SK-N-SH (cell line): Measurements from ENCODE around the gene TOR2A. TPM values are rescaled to one million over a fixed set of nuclear protein-coding genes. Genes with fewer than 3 reads are reported as not detected.

Experiments used
- CTCF ChIA-PET: fragments of 300-600, 350-600 bp; formaldehyde crosslinking; extraction: SDS; loops from one replicate; lab custom pipeline; 2021; lab: Yijun Ruan, JAX
- POLR2A ChIA-PET: fragments of 350-600 bp; sonication (Branson Sonifier 250); formaldehyde crosslinking; extraction: SDS; loops from one replicate; lab custom pipeline; 2020; ENCODE audit warnings: antibody characterized with exemption, inconsistent platforms; lab: Yijun Ruan, JAX
- DNase-seq: peaks from one replicate; pipeline ENCODE4 v3.0.0; 2012
- H2AFZ ChIP-seq: fragments of 200-600 bp; sonication (generic); 2 replicates; pipeline ENCODE4 v1.8.1; 2016; ENCODE audit warnings: antibody characterized with exemption, mild to moderate bottlenecking, low read depth
- H3F3A ChIP-seq: fragments of 200-600 bp; sonication (generic); replicated peaks from 2 replicates; pipeline ENCODE3; 2016; ENCODE audit warnings: antibody characterized with exemption, mild to moderate bottlenecking; ENCODE audit not compliant: insufficient read depth
- H3K27ac ChIP-seq, 2 experiments: fragments of 200-500 bp in 1 of 2; fragments of 200-600 bp in 1 of 2; sonication (Bioruptor generic) in 1 of 2; sonication (generic), shearing (Covaris generic) in 1 of 2; 2 replicates each; pipeline versions ENCODE4 v1.5.1 to v1.6.1; 2014 to 2016; ENCODE audit warnings: low read depth in 2 of 2, inconsistent platforms in 1 of 2, low read length in 1 of 2, mild to moderate bottlenecking in 1 of 2, mixed read lengths in 1 of 2
- H3K27me3 ChIP-seq: fragments of 200-600 bp; sonication (generic), shearing (Covaris generic); 2 replicates; pipeline ENCODE4 v1.6.1; 2016; ENCODE audit warnings: mixed run types; ENCODE audit not compliant: insufficient read depth
- H3K36me3 ChIP-seq, 2 experiments: fragments of 200-500 bp in 1 of 2; fragments of 200-600 bp in 1 of 2; sonication (Bioruptor generic) in 1 of 2; sonication (generic) in 1 of 2; replicated peaks in 1 of 2; 2 replicates each; pipeline versions ENCODE3 to v1.5.1; 2014 to 2016; ENCODE audit warnings: low read length in 1 of 2, mild to moderate bottlenecking in 1 of 2; ENCODE audit not compliant: insufficient read depth in 2 of 2, control insufficient read depth in 1 of 2
- H3K4me1 ChIP-seq, 2 experiments: fragments of 200-500 bp in 1 of 2; fragments of 200-600 bp in 1 of 2; sonication (Bioruptor generic) in 1 of 2; sonication (generic), shearing (Covaris generic) in 1 of 2; 2 replicates each; pipeline versions ENCODE4 v1.5.1 to v1.6.1; 2014 to 2016; ENCODE audit warnings: low read depth in 1 of 2, low read length in 1 of 2, mixed run types in 1 of 2; ENCODE audit not compliant: insufficient read depth in 2 of 2, control insufficient read depth in 1 of 2
- H3K4me2 ChIP-seq: fragments of 200-600 bp; sonication (generic), shearing (Covaris generic); 2 replicates; pipeline ENCODE4 v1.6.1; 2017; ENCODE audit warnings: mixed run types
- H3K4me3 ChIP-seq, 2 experiments: fragments of 200-500 bp in 1 of 2; fragments of 200-600 bp in 1 of 2; sonication (Bioruptor generic) in 1 of 2; sonication (generic), shearing (Covaris generic) in 1 of 2; 2 replicates each; pipeline versions ENCODE4 v1.5.1 to v1.8.1; 2014 to 2016; ENCODE audit warnings: low read depth in 2 of 2, inconsistent platforms in 1 of 2, low read length in 1 of 2, mild to moderate bottlenecking in 1 of 2, mixed read lengths in 1 of 2, moderate library complexity in 1 of 2
- H3K79me2 ChIP-seq: fragments of 200-600 bp; sonication (generic); 2 replicates; pipeline ENCODE4 v1.8.1; 2017; ENCODE audit warnings: mild to moderate bottlenecking; ENCODE audit not compliant: insufficient read depth
- H3K9ac ChIP-seq: fragments of 200-600 bp; sonication (generic); 2 replicates; pipeline ENCODE4 v1.6.1; 2017; ENCODE audit warnings: mixed run types
- H3K9me2 ChIP-seq: fragments of 200-600 bp; sonication (generic); 2 replicates; pipeline ENCODE4 v1.6.1; 2017; ENCODE audit warnings: mixed run types
- H3K9me3 ChIP-seq: fragments of 200-600 bp; sonication (generic); 2 replicates; pipeline ENCODE4 v1.6.1; 2017; ENCODE audit warnings: mixed run types, mild to moderate bottlenecking, moderate library complexity
- H4K20me1 ChIP-seq: fragments of 200-600 bp; sonication (generic); 2 replicates; pipeline ENCODE4 v1.6.1; 2017; ENCODE audit warnings: mild to moderate bottlenecking, mixed run types; ENCODE audit not compliant: insufficient read depth
- FOSL2 ChIP-seq: IDR thresholded peaks from 2 replicates; pipeline ENCODE4 v1.4.0; 2012; ENCODE audit warnings: low read depth, mild to moderate bottlenecking, moderate library complexity, borderline replicate concordance
- FOXJ3 ChIP-seq: sonication (generic); formaldehyde crosslinking; IDR thresholded peaks from 2 replicates; pipeline ENCODE4 v1.5.1; 2020; ENCODE audit warnings: mild to moderate bottlenecking, missing genetic modification reagents
- GATA2 ChIP-seq: sonication (generic); formaldehyde crosslinking; IDR thresholded peaks from 2 replicates; pipeline ENCODE4 v1.5.0; 2020; ENCODE audit warnings: mild to moderate bottlenecking, missing genetic modification reagents
- MXI1 ChIP-seq: IDR thresholded peaks from 2 replicates; pipeline ENCODE4 v1.6.1; 2012; ENCODE audit warnings: mild to moderate bottlenecking, low read depth, low read length, improper control_type of control experiment
- NRF1 ChIP-seq: IDR thresholded peaks from 2 replicates; pipeline ENCODE4 v1.6.1; 2012; ENCODE audit warnings: low read depth, mild to moderate bottlenecking, low read length
- POLR2AphosphoS5 ChIP-seq: IDR thresholded peaks from 2 replicates; pipeline ENCODE4 v1.6.1; 2012; ENCODE audit warnings: low read depth, low read length
- RFX5 ChIP-seq: IDR thresholded peaks from 2 replicates; pipeline ENCODE4 v1.6.1; 2012; ENCODE audit warnings: mild to moderate bottlenecking, improper control_type of control experiment, low read length
- RXRA ChIP-seq: IDR thresholded peaks from 2 replicates; pipeline ENCODE4 v1.4.0; 2012; ENCODE audit warnings: low read depth, mild to moderate bottlenecking, borderline replicate concordance
- TAF1 ChIP-seq: IDR thresholded peaks from 2 replicates; pipeline ENCODE4 v1.6.1; 2012; ENCODE audit warnings: low read depth, mild to moderate bottlenecking, low read length, moderate library complexity, borderline replicate concordance
- TCF12 ChIP-seq: IDR thresholded peaks from 2 replicates; pipeline ENCODE4 v1.4.0; 2012
- TEAD4 ChIP-seq: IDR thresholded peaks from 2 replicates; pipeline ENCODE4 v1.4.0; 2012; ENCODE audit warnings: mild to moderate bottlenecking, borderline replicate concordance; ENCODE audit not compliant: insufficient read depth
- WGBS: methylation state at CpG from one replicate; pipeline ENCODE4 v1.1.6; 2017; ENCODE audit warnings: low lambda C conversion rate; 5-methylcytosine and 5-hydroxymethylcytosine counted together
- polyA plus RNA-seq, 3 experiments: library from polyadenylated mRNA; depleted of rRNA; stranded (reverse); fragments of >200 nt; gene quantifications; 2 replicates each; pipeline ENCODE4 v1.2.3, GENCODE V29; 2012
- TF ChIP-seq, protein P1 (sequence below): IDR thresholded peaks from 2 replicates; pipeline ENCODE4; 2012
- TF ChIP-seq, protein P2 (sequence below): IDR thresholded peaks from 2 replicates; pipeline ENCODE4 v1.4.0; 2012; ENCODE audit warnings: low read depth, borderline replicate concordance
- TF ChIP-seq, protein P3 (sequence below): fragments of 200-600 bp; sonication (generic); IDR thresholded peaks from 2 replicates; pipeline ENCODE4 v1.6.1; 2017; ENCODE audit warnings: antibody characterized with exemption, mild to moderate bottlenecking, moderate library complexity
- TF ChIP-seq, protein P4 (sequence below): IDR thresholded peaks from 2 replicates; pipeline ENCODE4 v1.4.0; 2012; ENCODE audit warnings: low read depth, borderline replicate concordance

The TOR2A gene
- polyA plus RNA-seq, 1 of the 3 experiments (the other 2 are of a cell fraction): 17.2 TPM

DNA sequence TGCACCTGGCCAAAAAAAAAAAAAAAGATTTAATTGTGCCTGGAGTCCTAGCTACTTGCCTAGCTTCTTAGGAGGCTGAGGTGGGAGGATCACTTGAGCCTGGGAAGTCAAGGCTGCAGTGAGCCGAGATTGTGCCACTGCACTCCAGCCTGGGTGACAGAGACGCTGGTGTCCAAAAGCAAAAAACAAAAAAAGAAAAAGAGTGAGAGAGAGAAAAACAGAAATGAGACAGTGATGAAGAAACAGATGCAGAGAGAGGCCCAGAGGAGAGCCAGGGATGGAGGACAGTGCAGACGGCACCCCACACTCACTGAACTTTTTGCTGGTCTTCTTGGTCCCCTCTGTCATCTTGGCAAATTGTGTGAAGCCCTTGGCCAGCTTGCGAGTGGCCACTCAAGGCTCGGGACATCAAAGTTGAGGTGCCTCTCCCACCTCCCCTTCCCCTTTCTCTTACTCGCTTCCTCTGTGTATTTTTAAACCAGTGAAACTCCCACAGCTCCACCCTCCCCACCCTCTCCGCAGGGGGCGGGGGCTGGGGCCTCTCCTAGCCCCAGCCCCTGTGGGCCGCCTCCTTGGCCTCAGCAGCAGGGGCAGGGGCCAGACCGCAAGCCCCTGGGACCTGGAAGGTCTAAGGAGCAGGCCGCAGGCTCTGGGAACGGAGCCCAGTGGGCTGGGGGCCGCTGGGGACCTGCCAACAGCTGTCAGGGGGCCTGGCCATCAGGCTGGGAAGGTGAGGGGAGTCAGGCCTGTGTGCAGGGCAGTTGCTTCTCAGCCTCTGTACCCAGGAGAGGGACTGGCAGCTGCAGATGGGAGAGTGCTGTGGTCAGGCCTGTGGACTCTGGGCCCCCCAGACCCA is 43.4 kb upstream of the TOR2A start, which contains the start of gene SH2D3C:
TSS of gene SH2D3C (minus strand) at position 387 of the 856 bp plus-strand sequence. CDS start at position 348, 39 bp downstream.
- no peaks in the 10 kb centered on the region for H3K9me3 ChIP-seq
- peaks cover 0 to 18% of the 10 kb centered on the region in 2 experiments; a peak in 1 of 4 replicates for H3K4me1 ChIP-seq
- H2AFZ ChIP-seq: no peak within 1 kb of the TSS
- DNase-seq: no peak
- no peak within 1 kb of the TSS for H3K4me2 ChIP-seq
- no peak within 1 kb of the TSS for H3K9ac ChIP-seq
- H3F3A ChIP-seq: no peaks in the 10 kb centered on the region
- ChIA-PET POLR2A (no interaction called here), CTCF (interaction anchor here (0.6 to 4.5 kb wide), 5 partner anchors 15 to 92 kb away, joined by 3 to 19 read pairs (median 3); partner anchors contain the start of gene TOR2A)
- no peak within 1 kb of the TSS for H3K4me3 ChIP-seq
- H3K27me3 ChIP-seq: no peaks in the 10 kb centered on the region
- H3K27ac ChIP-seq: no peak within 1 kb of the TSS; a peak in 1 of 4 replicates
- H3K9me2 ChIP-seq: no peaks in the 10 kb centered on the region
- no peaks in the 10 kb centered on the region for H4K20me1 ChIP-seq
- WGBS: 79% methylated on average over 10 of the region's 13 CpGs
- H3K79me2 ChIP-seq: no peaks in the 10 kb centered on the region
- TF ChIP-seq TEAD4: no peak
- H3K36me3 ChIP-seq: no peaks in the 10 kb centered on the region

DNA sequence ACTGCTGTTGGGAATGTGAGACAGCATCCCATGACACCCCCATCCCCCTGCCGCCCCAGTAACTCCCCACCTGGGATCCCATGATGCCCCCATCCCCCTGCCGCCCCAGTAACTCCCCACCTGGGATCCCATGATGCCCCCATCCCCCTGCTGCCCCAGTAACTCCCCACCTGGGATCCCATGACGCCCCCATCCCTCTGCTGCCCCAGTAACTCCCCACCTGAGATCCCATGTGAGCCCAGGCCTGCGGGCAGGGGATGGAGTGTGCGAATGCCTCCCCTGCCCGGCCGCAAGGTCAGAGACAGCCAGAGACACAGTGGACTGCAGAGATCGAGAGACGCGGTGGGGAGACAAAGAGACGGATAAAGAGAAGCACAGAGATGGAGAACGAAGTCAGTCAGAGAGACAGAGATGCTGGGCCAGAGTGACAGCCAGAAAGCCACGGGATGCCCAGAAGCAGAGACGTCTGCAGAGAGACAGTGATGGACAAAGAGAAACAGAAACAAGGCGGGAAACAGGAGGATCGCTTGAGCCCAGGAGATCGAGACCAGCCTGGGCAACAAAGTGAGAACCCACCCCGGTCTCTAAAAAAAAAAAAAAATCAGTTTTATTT is 42.4 kb upstream of the TOR2A start:
- POLR2A ChIA-PET: no interaction called here
- H4K20me1 ChIP-seq: no peaks in the 10 kb centered on the region
- TF ChIP-seq, protein P1, sequence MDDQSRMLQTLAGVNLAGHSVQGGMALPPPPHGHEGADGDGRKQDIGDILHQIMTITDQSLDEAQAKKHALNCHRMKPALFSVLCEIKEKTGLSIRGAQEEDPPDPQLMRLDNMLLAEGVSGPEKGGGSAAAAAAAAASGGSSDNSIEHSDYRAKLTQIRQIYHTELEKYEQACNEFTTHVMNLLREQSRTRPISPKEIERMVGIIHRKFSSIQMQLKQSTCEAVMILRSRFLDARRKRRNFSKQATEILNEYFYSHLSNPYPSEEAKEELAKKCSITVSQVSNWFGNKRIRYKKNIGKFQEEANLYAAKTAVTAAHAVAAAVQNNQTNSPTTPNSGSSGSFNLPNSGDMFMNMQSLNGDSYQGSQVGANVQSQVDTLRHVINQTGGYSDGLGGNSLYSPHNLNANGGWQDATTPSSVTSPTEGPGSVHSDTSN: no peak
- TF ChIP-seq POLR2AphosphoS5 (no peak), RFX5 (no peak), MXI1 (no peak), FOSL2 (no peak), RXRA (no peak), TAF1 (no peak), GATA2 (no peak), FOXJ3 (CRISPR knock-in tag) (no peak), NRF1 (no peak), TCF12 (no peak)
- TF ChIP-seq, protein P2, sequence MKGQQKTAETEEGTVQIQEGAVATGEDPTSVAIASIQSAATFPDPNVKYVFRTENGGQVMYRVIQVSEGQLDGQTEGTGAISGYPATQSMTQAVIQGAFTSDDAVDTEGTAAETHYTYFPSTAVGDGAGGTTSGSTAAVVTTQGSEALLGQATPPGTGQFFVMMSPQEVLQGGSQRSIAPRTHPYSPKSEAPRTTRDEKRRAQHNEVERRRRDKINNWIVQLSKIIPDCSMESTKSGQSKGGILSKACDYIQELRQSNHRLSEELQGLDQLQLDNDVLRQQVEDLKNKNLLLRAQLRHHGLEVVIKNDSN: no peak
- TF ChIP-seq, protein P3, sequence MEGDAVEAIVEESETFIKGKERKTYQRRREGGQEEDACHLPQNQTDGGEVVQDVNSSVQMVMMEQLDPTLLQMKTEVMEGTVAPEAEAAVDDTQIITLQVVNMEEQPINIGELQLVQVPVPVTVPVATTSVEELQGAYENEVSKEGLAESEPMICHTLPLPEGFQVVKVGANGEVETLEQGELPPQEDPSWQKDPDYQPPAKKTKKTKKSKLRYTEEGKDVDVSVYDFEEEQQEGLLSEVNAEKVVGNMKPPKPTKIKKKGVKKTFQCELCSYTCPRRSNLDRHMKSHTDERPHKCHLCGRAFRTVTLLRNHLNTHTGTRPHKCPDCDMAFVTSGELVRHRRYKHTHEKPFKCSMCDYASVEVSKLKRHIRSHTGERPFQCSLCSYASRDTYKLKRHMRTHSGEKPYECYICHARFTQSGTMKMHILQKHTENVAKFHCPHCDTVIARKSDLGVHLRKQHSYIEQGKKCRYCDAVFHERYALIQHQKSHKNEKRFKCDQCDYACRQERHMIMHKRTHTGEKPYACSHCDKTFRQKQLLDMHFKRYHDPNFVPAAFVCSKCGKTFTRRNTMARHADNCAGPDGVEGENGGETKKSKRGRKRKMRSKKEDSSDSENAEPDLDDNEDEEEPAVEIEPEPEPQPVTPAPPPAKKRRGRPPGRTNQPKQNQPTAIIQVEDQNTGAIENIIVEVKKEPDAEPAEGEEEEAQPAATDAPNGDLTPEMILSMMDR: no peak
- TF ChIP-seq, protein P4, sequence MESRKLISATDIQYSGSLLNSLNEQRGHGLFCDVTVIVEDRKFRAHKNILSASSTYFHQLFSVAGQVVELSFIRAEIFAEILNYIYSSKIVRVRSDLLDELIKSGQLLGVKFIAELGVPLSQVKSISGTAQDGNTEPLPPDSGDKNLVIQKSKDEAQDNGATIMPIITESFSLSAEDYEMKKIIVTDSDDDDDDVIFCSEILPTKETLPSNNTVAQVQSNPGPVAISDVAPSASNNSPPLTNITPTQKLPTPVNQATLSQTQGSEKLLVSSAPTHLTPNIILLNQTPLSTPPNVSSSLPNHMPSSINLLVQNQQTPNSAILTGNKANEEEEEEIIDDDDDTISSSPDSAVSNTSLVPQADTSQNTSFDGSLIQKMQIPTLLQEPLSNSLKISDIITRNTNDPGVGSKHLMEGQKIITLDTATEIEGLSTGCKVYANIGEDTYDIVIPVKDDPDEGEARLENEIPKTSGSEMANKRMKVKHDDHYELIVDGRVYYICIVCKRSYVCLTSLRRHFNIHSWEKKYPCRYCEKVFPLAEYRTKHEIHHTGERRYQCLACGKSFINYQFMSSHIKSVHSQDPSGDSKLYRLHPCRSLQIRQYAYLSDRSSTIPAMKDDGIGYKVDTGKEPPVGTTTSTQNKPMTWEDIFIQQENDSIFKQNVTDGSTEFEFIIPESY: no peak

More for the DNA sequence above, 42.4 kb upstream of the TOR2A start:
- CTCF ChIA-PET: interaction anchor here (0.6 kb wide), 1 partner anchor 66 kb away, joined by 3 read pairs; no protein-coding TSS in a partner anchor
- no peak for DNase-seq
- H3K4me3 ChIP-seq: no peak overlapping the region
- H3K4me2 ChIP-seq: no peak overlapping the region
- peaks cover 0 to 18% of the 10 kb centered on the region in 2 experiments; a peak in 1 of 4 replicates for H3K4me1 ChIP-seq
- H3F3A ChIP-seq: no peaks in the 10 kb centered on the region
- H3K36me3 ChIP-seq: no peaks in the 10 kb centered on the region
- H3K27ac ChIP-seq: no peak overlapping the region
- no peaks in the 10 kb centered on the region for H3K9me3 ChIP-seq
- H3K27me3 ChIP-seq: no peaks in the 10 kb centered on the region
- H3K9me2 ChIP-seq: no peaks in the 10 kb centered on the region
- H3K9ac ChIP-seq: no peak overlapping the region
- H2AFZ ChIP-seq: no peak overlapping the region
- H3K79me2 ChIP-seq: no peaks in the 10 kb centered on the region
- WGBS: 87% methylated on average over 16 of the region's 18 CpGs
